Tibial artery (tissue), 4 donors: ENCODE measurements around the gene KCNIP3.

Experiments used
- DNase-seq, 2 donors: peaks; one replicate each; pipeline ENCODE4 v3.0.0-alpha.2; 2019
- H3K27ac ChIP-seq, 2 donors: fragments of 200-600 bp; sonication (generic) in 1 of 2; 1 replicate in 1 of 2; 2 replicates in 1 of 2; pipeline ENCODE4 v1.5.1; 2018 to 2019; ENCODE audit warnings: mild to moderate bottlenecking in 1 of 2
- H3K27me3 ChIP-seq, 2 donors: fragments of 200-600 bp; sonication (generic) in 1 of 2; one replicate each; pipeline versions ENCODE4 v1.5.1 to v1.6.0; 2016 to 2019
- H3K36me3 ChIP-seq, 3 donors: fragments of 200-600 bp; sonication (generic) in 2 of 3; one replicate each; pipeline ENCODE4 v1.5.1; 2016 to 2019; ENCODE audit warnings: mild to moderate bottlenecking in 2 of 3
- H3K4me1 ChIP-seq, 4 donors: fragments of 200-600 bp; sonication (generic) in 2 of 4; 1 replicate in 3 of 4; 2 replicates in 1 of 4; pipeline ENCODE4 v1.5.1; 2016 to 2019
- H3K4me3 ChIP-seq, 2 donors: fragments of 200-600 bp; sonication (generic) in 1 of 2; 1 replicate in 1 of 2; 2 replicates in 1 of 2; pipeline ENCODE4 v1.5.1; 2018 to 2019; ENCODE audit warnings: mild to moderate bottlenecking in 2 of 2
- H3K9me3 ChIP-seq, 3 donors: fragments of 200-600 bp; sonication (generic) in 1 of 3; one replicate each; pipeline ENCODE4 v1.5.1; 2016 to 2019
- intact Hi-C: fragments of 100-400 bp; cut with DNase I; formaldehyde crosslinking; loops from one replicate; pipeline ENCODE4 v1.15.0; 2023; ENCODE audit warnings: low total_unique reads
- TF ChIP-seq, protein P1 (sequence below), 2 experiments: fragments of 200-600 bp in 1 of 2; fragments of 450-650 bp in 1 of 2; IDR thresholded peaks; one replicate each; pipeline ENCODE4 v1.5.1; 2017 to 2019; ENCODE audit warnings: antibody characterized with exemption in 2 of 2, mild to moderate bottlenecking in 1 of 2, moderate library complexity in 1 of 2

KCNIP3 gene

GRCh38 chr2:95390881-95391321 is 93.8 kb downstream of the KCNIP3 start:
- peaks cover 0 to 27% of the 10 kb centered on the region in 2 donors for H3K27me3 ChIP-seq
- H3K4me3 ChIP-seq = no peak overlapping the region
- no peaks in the 10 kb centered on the region for H3K9me3 ChIP-seq
- H3K36me3 ChIP-seq = no peaks in the 10 kb centered on the region
- H3K27ac ChIP-seq = no peak overlapping the region
- intact Hi-C loops = no loop called here
- peaks cover 0 to 4% (median 0%) of the 10 kb centered on the region in 4 donors for H3K4me1 ChIP-seq
- peak in 1 of 2 donors; percentile 49 for DNase-seq
- TF ChIP-seq, protein P1, sequence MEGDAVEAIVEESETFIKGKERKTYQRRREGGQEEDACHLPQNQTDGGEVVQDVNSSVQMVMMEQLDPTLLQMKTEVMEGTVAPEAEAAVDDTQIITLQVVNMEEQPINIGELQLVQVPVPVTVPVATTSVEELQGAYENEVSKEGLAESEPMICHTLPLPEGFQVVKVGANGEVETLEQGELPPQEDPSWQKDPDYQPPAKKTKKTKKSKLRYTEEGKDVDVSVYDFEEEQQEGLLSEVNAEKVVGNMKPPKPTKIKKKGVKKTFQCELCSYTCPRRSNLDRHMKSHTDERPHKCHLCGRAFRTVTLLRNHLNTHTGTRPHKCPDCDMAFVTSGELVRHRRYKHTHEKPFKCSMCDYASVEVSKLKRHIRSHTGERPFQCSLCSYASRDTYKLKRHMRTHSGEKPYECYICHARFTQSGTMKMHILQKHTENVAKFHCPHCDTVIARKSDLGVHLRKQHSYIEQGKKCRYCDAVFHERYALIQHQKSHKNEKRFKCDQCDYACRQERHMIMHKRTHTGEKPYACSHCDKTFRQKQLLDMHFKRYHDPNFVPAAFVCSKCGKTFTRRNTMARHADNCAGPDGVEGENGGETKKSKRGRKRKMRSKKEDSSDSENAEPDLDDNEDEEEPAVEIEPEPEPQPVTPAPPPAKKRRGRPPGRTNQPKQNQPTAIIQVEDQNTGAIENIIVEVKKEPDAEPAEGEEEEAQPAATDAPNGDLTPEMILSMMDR (IDR thresholded peaks at IDR 0.05) = no peak

GRCh38 chr2:95391641-95392310 is 94.6 kb downstream of the KCNIP3 start:
- DNase-seq = peak in 1 of 2 donors; percentile 58
- peaks cover 0 to 27% of the 10 kb centered on the region in 2 donors for H3K27me3 ChIP-seq
- TF ChIP-seq, protein P1 (IDR thresholded peaks at IDR 0.05) = no peak
- intact Hi-C loops = no loop called here
- no peak overlapping the region for H3K4me3 ChIP-seq
- H3K27ac ChIP-seq = no peak overlapping the region
- H3K4me1 ChIP-seq = peaks cover 0 to 4% (median 0%) of the 10 kb centered on the region in 4 donors
- H3K9me3 ChIP-seq = no peaks in the 10 kb centered on the region
- no peaks in the 10 kb centered on the region for H3K36me3 ChIP-seq

DNA sequence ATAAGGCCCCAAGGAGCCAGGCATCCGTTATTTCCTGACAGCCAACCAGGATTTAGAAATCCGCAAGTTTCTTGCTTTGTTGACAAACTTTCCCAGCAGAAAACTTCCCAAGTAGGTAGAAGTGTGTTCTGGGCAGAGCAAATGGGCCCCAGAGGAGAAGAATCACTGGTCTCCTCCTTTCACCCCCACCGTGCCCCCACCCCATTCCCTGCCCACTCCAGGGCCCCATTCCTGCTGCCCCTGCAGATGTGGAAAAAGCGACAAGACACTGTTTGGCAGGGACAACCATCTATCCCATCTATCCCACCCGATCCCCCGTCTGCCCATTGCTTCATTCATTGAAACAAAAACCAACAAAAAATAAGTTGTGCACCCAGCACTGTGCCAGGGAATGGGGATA is 95.2 kb downstream of the KCNIP3 start:
- Histone ChIP-seq H3K27ac (no peak overlapping the region), H3K4me3 (no peak overlapping the region), H3K9me3 (no peaks in the 10 kb centered on the region), H3K27me3 (peaks cover 0 to 27% of the 10 kb centered on the region in 2 donors), H3K4me1 (peaks cover 0 to 4% (median 0%) of the 10 kb centered on the region in 4 donors), H3K36me3 (no peaks in the 10 kb centered on the region)
- TF ChIP-seq, protein P1 (IDR thresholded peaks at IDR 0.05) = no peak
- peak in 1 of 2 donors; percentile 33 for DNase-seq
- intact Hi-C loops = no loop called here

GRCh38 chr2:95392730-95393455 is 95.7 kb downstream of the KCNIP3 start:
- H3K27ac ChIP-seq = no peak overlapping the region
- intact Hi-C loops = no loop called here
- H3K4me3 ChIP-seq = no peak overlapping the region
- peak in 1 of 2 donors; percentile 28 for DNase-seq
- H3K27me3 ChIP-seq = peaks cover 0 to 25% of the 10 kb centered on the region in 2 donors
- no peaks in the 10 kb centered on the region for H3K36me3 ChIP-seq
- TF ChIP-seq, protein P1 (IDR thresholded peaks at IDR 0.05) = no peak
- no peaks in the 10 kb centered on the region for H3K9me3 ChIP-seq
- peaks cover 0 to 4% (median 0%) of the 10 kb centered on the region in 4 donors for H3K4me1 ChIP-seq

DNA sequence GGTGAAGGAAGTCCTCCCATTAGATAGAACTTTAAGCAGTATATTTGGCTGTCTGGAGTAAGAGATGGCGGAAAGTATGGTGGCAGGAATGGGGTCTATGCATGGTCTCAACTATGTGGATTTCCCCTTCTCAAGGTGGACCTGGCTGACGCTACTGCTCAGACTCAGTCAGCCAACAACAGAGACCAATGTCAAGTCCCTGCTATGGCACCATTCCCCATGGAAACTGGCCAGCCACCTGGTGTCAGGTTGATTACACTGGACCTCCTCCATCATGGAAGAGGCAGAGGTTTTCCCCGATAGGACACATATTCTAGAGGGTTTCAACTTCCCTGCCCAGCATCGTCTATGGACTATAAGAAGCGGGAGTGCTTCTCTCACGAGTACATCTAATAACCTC is 96.8 kb downstream of the KCNIP3 start:
- intact Hi-C loops = no loop called here
- no peaks in the 10 kb centered on the region for H3K36me3 ChIP-seq
- H3K9me3 ChIP-seq = no peaks in the 10 kb centered on the region
- peaks cover 0 to 4% (median 0%) of the 10 kb centered on the region in 4 donors for H3K4me1 ChIP-seq
- H3K27me3 ChIP-seq = peaks cover 0 to 17% of the 10 kb centered on the region in 2 donors
- DNase-seq = peak in 1 of 2 donors; percentile 37
- no peak overlapping the region for H3K4me3 ChIP-seq
- no peak overlapping the region for H3K27ac ChIP-seq
- TF ChIP-seq, protein P1 (IDR thresholded peaks at IDR 0.05) = no peak
